Fibroblast of lung (primary cell): ENCODE data around the gene TGFBR3. TPM values are rescaled to one million over a fixed set of nuclear protein-coding genes. Genes with fewer than 3 reads are reported as not detected.
A peak's percentile ranks its signal among the peaks of the same experiment; 100 is the strongest.

Source experiments
- DNase-seq, 2 donors: peaks; one replicate each; pipeline versions ENCODE4 v3.0.0 to v3.0.0-alpha.2; 2010; ENCODE audit warnings: low read depth in 2 of 2
- H2AFZ ChIP-seq: 2 replicates; pipeline ENCODE4 v1.5.1; 2012; ENCODE audit warnings: low read length, control low read depth, inconsistent platforms
- H3K27ac ChIP-seq: 2 replicates; pipeline ENCODE4 v1.5.1; 2011; ENCODE audit warnings: low read length, control low read depth; ENCODE audit not compliant: insufficient read depth
- H3K27me3 ChIP-seq: 2 replicates; pipeline ENCODE4 v1.5.1; 2011; ENCODE audit warnings: mild to moderate bottlenecking, low read length; ENCODE audit not compliant: control insufficient read depth, insufficient read depth
- H3K36me3 ChIP-seq: 2 replicates; pipeline ENCODE4 v1.5.1; 2011; ENCODE audit warnings: low read length; ENCODE audit not compliant: control insufficient read depth, insufficient read depth
- H3K4me1 ChIP-seq: 2 replicates; pipeline ENCODE4 v1.5.1; 2011; ENCODE audit warnings: low read length; ENCODE audit not compliant: control insufficient read depth, insufficient read depth; ENCODE audit errors: extremely low read depth
- H3K4me2 ChIP-seq: 2 replicates; pipeline ENCODE4 v1.5.1; 2011; ENCODE audit warnings: low read length, control low read depth; ENCODE audit not compliant: insufficient read depth; ENCODE audit errors: extremely low read depth
- H3K4me3 ChIP-seq, 4 experiments: fragments of 200-600 bp in 1 of 4; sonication (generic) in 1 of 4; replicated peaks in 1 of 4; 2 replicates each; pipeline ENCODE4 v1.5.1; 2011 to 2016; ENCODE audit warnings: low read length in 4 of 4, low read depth in 3 of 4, mild to moderate bottlenecking in 3 of 4, control low read depth in 2 of 4, inconsistent platforms in 1 of 4, mixed read lengths in 1 of 4; ENCODE audit not compliant: insufficient read depth in 1 of 4; ENCODE audit errors: control extremely low read depth in 1 of 4
- H3K79me2 ChIP-seq: 2 replicates; pipeline ENCODE4 v1.5.1; 2012; ENCODE audit warnings: mild to moderate bottlenecking, low read length, inconsistent platforms; ENCODE audit not compliant: control insufficient read depth, insufficient read depth
- H3K9ac ChIP-seq: 2 replicates; pipeline ENCODE4 v1.5.1; 2011; ENCODE audit warnings: mild to moderate bottlenecking, low read length, control low read depth; ENCODE audit not compliant: insufficient read depth
- H3K9me3 ChIP-seq: 2 replicates; pipeline ENCODE4 v1.5.1; 2012; ENCODE audit warnings: low read depth, low read length; ENCODE audit not compliant: control insufficient read depth, insufficient read depth
- H4K20me1 ChIP-seq: 2 replicates; pipeline ENCODE4 v1.5.1; 2011; ENCODE audit warnings: low read length; ENCODE audit not compliant: control insufficient read depth, insufficient read depth; ENCODE audit errors: extremely low read depth
- CTCF ChIP-seq, 2 donors: IDR thresholded peaks in 1 of 2; conservative IDR thresholded peaks in 1 of 2; 1 replicate in 1 of 2; 2 replicates in 1 of 2; pipeline ENCODE4 v1.5.1; 2011 to 2012; ENCODE audit warnings: low read length in 2 of 2, control low read depth in 1 of 2, inconsistent platforms in 1 of 2, low read depth in 1 of 2, mild to moderate bottlenecking in 1 of 2
- EZH2 ChIP-seq: IDR thresholded peaks from 2 replicates; pipeline ENCODE4 v1.5.1; 2012; ENCODE audit warnings: low read length, control low read depth, mild to moderate bottlenecking; ENCODE audit errors: missing control alignments
- polyA plus RNA-seq, 2 donors: library from polyadenylated mRNA; depleted of rRNA in 1 of 2; stranded (reverse) in 1 of 2; unstranded in 1 of 2; fragments of >200 nt; gene quantifications; 2 replicates each; pipeline ENCODE4 v1.2.1, GENCODE V29; 2011 to 2012; ENCODE audit warnings: missing spikeins in 1 of 2
- total RNA-seq: library from RNA; depleted of rRNA; stranded (reverse); fragments of >200 nt; gene quantifications from 2 replicates; pipeline ENCODE4 v1.2.1, GENCODE V29; 2014

TGFBR3 gene
- total and polyA plus RNA-seq, 2 donors (not counting 1 experiment from before 2014, with no cell fraction given), result 68.3 to 98.1 TPM

- Histone ChIP-seq H3K4me3 (no peak overlapping the region), H3K79me2 (no peaks in the 10 kb centered on the region), H3K9ac (no peak overlapping the region), H3K27ac (no peak overlapping the region), H3K27me3 (no peaks in the 10 kb centered on the region), H3K4me2 (no peak overlapping the region), H3K36me3 (peaks cover 1% of the 10 kb centered on the region), H4K20me1 (no peaks in the 10 kb centered on the region), H3K4me1 (peaks cover 9% of the 10 kb centered on the region), H3K9me3 (no peaks in the 10 kb centered on the region), H2AFZ (no peak overlapping the region)
- peak; percentile 28 to 81 for DNase-seq
- TF ChIP-seq EZH2 (no peak), CTCF (conservative IDR thresholded peaks at IDR 0.05 in 1 of 2, IDR thresholded peaks at IDR 0.05 in 1 of 2; ENCODE audit: low read depth in 1 of 2, low read length in 2 of 2) (no peak)
Measured at GRCh38 chr1:91693557-91693956, 192.4 kb downstream of the TGFBR3 start.

GRCh38 chr1:91691525-91691924 is 194.4 kb downstream of the TGFBR3 start:
- no peak for DNase-seq
- H3K27ac ChIP-seq, result no peak overlapping the region
- H3K4me3 ChIP-seq, result no peak overlapping the region
- H3K9ac ChIP-seq, result no peak overlapping the region
- no peaks in the 10 kb centered on the region for H4K20me1 ChIP-seq
- peaks cover 4% of the 10 kb centered on the region for H3K36me3 ChIP-seq
- TF ChIP-seq CTCF (conservative IDR thresholded peaks at IDR 0.05 in 1 of 2, IDR thresholded peaks at IDR 0.05 in 1 of 2; ENCODE audit: low read depth in 1 of 2, low read length in 2 of 2), result no peak
- TF ChIP-seq EZH2, result no peak
- no peak overlapping the region for H3K4me2 ChIP-seq
- no peaks in the 10 kb centered on the region for H3K9me3 ChIP-seq
- no peak overlapping the region for H2AFZ ChIP-seq
- H3K27me3 ChIP-seq, result no peaks in the 10 kb centered on the region
- H3K4me1 ChIP-seq, result peaks cover 6% of the 10 kb centered on the region
- no peaks in the 10 kb centered on the region for H3K79me2 ChIP-seq

- no peak overlapping the region for H3K9ac ChIP-seq
Measured at GRCh38 chr1:91689641-91690481, 196.1 kb downstream of the TGFBR3 start.

More at GRCh38 chr1:91689641-91690481, 196.1 kb downstream of the TGFBR3 start:
- Histone ChIP-seq H4K20me1 (no peaks in the 10 kb centered on the region), H3K9me3 (no peaks in the 10 kb centered on the region), H3K36me3 (peaks cover 4% of the 10 kb centered on the region), H3K4me3 (no peak overlapping the region), H2AFZ (no peak overlapping the region), H3K79me2 (no peaks in the 10 kb centered on the region), H3K27ac (no peak overlapping the region), H3K27me3 (no peaks in the 10 kb centered on the region), H3K4me1 (peaks cover 10% of the 10 kb centered on the region), H3K4me2 (no peak overlapping the region)
- TF ChIP-seq EZH2 (no peak), CTCF (conservative IDR thresholded peaks at IDR 0.05 in 1 of 2, IDR thresholded peaks at IDR 0.05 in 1 of 2; ENCODE audit: low read depth in 1 of 2, low read length in 2 of 2) (no peak)
- peak in 1 of 2 donors; percentile 28 for DNase-seq
